ENCODE results near the gene RELN. TPM values are rescaled to one million over a fixed set of nuclear protein-coding genes. Genes with fewer than 3 reads are reported as not detected.
"Not testable (repeated sequence)": the region's sequence is repeated elsewhere in the genome, so short reads cannot be mapped to it uniquely, and the experiment has no call there.

Gene RELN
- total RNA-seq, 1 donor from 2014 or later: 3.8 TPM

DNA sequence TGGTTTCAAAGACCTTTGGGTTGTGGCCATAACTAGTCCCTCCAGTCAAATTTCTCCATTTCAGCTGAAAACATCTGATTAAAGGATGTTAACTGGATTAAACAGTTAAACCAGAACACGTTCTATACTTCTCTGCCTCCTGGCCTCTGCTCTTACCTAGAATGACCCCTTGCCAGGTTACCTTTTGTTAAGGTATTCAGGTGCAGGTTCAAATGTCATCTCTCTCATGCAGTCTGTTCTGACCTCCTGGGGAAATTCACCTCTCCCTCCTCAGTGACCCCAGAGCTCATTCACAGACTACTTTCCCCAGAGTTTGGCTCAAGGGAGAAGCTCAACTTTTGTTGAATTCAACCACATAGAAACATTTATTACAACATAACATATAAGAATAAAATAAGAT, 67.8 kb downstream of the RELN start:
- no peak for DNase-seq (ENCODE audit: low read depth)
- TF ChIP-seq, protein P1, sequence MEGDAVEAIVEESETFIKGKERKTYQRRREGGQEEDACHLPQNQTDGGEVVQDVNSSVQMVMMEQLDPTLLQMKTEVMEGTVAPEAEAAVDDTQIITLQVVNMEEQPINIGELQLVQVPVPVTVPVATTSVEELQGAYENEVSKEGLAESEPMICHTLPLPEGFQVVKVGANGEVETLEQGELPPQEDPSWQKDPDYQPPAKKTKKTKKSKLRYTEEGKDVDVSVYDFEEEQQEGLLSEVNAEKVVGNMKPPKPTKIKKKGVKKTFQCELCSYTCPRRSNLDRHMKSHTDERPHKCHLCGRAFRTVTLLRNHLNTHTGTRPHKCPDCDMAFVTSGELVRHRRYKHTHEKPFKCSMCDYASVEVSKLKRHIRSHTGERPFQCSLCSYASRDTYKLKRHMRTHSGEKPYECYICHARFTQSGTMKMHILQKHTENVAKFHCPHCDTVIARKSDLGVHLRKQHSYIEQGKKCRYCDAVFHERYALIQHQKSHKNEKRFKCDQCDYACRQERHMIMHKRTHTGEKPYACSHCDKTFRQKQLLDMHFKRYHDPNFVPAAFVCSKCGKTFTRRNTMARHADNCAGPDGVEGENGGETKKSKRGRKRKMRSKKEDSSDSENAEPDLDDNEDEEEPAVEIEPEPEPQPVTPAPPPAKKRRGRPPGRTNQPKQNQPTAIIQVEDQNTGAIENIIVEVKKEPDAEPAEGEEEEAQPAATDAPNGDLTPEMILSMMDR (conservative IDR thresholded peaks at IDR 0.05; ENCODE audit: low read depth, low read length): no peak
- no peak overlapping the region for H3K4me3 ChIP-seq (ENCODE audit: low read depth, low read length)

DNA sequence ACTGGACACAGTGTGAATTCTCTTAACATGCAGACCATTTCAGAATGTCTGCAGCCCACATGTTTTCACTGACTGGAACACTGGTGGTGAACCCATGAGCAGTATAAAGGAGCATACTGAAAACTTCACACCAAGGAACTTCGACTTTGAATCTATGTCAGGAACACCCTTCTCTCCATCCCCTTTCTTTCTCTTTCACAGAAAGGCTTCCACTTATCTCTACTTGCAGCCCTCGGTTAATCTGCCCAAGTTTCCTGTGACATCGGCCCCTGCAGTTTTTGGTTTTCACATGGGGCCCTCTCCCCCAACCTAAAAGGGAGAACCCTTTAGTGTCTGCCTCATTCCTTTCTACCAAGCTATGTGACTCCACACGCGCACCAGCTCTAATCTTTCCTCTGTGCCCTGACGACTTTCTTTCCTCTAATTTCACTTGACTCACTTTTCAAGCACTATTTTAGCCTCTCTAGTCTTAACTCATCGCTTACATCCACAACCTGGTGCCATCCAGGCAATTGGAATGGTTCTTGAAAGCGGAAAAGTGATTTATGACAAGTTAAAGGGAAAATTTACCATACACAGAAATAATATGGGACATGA, 70.1 kb downstream of the RELN start:
- no peak overlapping the region for H3K4me3 ChIP-seq (ENCODE audit: low read depth, low read length)
- no peak for DNase-seq (ENCODE audit: low read depth)
- TF ChIP-seq, protein P1 (conservative IDR thresholded peaks at IDR 0.05; ENCODE audit: low read depth, low read length): no peak

DNA sequence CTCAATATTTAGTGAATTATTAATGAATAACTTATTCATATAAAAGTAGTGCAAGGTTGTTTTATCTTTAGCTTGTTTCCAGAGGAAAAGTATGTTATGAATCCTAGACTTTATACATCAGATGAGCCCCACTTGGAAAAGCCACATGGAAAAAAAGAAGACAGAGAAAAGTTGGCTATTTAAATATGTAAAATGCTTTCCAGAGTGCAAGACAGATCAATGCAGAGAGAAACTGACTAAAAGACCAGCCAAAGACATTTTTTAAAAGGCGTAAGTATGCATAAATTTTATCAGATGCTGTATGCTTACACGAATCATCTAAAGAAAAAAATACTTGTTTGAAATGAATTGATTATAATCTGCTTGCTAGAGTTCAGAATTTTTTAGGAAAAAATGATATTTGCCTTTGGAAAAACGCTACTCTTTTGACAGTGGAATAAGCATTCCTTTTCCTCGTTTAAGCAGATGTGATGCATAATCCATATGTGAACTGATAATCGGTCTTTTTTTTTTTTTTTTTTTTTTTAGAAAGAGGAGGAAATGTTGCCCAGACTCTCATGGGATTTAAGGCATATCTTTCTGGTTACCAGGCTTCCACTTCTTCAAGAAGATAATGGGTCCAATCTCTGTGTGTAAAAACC, 70.7 kb downstream of the RELN start:
- DNase-seq (ENCODE audit: low read depth): no peak
- H3K4me3 ChIP-seq (ENCODE audit: low read depth, low read length): no peak overlapping the region
- TF ChIP-seq, protein P1 (conservative IDR thresholded peaks at IDR 0.05; ENCODE audit: low read depth, low read length): no peak

DNA sequence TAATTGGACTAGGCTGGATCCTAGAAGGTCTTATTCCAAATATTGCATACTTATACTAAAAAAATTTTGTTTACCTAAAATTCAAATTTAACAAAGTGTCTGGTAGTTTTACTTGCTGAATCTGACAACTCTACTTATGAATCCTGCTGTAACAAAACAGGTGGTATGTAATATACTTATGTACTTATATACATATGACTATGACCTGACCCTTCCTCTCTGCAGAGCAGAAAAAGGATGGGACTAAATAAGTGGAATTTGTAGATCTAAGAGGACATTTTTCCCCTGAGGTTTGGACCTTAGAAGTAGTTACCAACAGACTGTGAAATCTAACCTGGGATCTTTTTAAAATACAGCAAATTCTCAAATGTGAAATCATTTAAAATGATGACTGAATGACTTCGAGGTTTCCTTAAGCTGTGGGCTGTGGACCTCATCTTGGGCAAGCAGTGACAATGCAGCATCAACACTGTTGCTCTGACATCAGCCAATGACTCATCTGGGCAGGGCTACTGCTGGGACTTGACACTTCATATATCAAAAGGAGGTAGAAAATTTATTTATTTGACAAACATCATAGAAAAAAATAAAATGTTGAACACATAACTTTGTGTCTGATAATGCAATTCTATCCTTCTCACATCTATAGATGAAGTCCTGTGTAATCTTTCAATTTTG, 73.6 kb downstream of the RELN start:
- DNase-seq (ENCODE audit: low read depth): peak; percentile 15
- no peak overlapping the region for H3K4me3 ChIP-seq (ENCODE audit: low read depth, low read length)
- TF ChIP-seq, protein P1 (conservative IDR thresholded peaks at IDR 0.05; ENCODE audit: low read depth, low read length): no peak

DNA sequence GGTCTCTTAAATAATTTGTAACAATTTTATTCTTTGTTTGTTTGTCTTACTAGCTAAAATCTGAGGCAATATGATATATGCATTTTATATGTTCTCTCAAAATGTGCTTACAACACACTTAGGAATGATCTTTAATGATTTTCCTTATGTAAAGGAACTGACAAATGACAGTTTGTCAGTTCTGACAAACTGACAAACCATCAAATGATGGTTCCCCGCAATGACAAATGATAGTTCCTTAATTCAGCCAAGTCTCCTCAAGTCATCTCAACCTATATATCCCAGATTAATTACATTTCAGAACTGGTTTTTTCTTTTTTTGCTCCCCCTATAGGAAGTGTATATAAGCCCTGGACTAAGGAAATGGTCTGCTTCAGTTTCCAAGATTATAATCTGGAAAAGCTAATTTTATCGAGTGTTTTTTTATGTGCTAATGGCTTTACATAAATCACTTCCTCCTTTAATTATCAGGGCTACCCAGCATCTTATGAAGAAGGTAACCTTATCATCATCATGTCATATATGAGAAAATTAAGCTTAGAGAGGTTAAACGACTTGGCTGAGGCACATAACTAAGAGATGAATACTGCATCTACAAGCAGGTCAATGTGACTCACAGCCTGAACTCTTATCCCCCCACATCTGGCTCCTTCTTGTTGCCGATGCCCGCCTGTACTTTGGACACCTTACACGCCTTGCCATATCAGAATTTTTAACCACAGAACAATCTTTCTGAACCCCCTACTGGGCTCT, 75.1 kb downstream of the RELN start:
- H3K4me3 ChIP-seq (ENCODE audit: low read depth, low read length): no peak overlapping the region
- TF ChIP-seq, protein P1 (conservative IDR thresholded peaks at IDR 0.05; ENCODE audit: low read depth, low read length): no peak
- DNase-seq (ENCODE audit: low read depth): no peak

DNA sequence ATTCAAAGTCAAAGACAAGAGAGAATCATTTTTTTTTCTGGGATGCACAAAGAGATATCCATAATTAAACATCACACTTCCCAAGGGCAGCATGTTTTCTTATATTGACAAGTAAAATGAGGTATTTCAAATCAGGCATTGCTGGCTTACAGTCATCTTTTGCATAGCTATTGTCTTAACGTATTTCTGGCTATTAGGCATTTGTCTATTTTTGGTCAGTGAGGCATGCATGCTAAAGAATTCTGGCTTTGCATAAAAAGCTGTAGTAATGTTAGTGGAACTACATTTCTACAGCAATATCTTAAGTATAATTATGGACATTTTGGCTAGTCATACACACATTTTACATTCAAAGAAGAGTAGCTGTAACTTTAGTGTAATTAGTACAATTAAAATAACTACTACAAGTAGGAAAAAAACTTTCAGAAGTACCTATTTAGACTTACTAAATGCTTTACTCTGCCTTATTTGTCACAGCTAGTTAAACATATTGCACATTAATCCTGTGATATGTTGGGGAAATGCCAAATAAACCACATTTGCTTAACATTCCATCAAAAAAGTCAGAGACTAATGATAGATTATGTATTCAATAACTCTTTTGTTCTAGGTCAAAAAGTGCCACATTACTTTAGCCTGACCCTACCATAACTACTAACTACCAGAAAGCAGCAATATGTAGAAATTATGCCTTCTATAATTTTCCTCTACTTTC, 76.4 kb downstream of the RELN start:
- no peak overlapping the region for H3K4me3 ChIP-seq (ENCODE audit: low read depth, low read length)

DNA sequence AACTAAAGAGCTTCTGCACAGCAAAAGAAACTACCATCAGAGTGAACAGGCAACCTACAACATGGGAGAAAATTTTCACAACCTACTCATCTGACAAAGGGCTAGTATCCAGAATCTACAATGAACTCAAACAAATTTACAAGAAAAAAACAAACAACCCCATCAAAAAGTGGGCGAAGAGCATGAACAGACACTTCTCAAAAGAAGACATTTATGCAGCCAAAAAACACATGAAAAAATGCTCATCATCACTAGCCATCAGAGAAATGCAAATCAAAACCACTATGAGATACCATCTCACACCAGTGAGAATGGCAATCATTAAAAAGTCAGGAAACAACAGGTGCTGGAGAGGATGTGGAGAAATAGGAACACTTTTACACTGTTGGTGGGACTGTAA, 78.4 kb downstream of the RELN start:
- not testable (repeated sequence) for H3K4me3 ChIP-seq (ENCODE audit: low read depth, low read length); DNase-seq (ENCODE audit: low read depth)

More for the DNA sequence above, 76.4 kb downstream of the RELN start:
- TF ChIP-seq, protein P1 (conservative IDR thresholded peaks at IDR 0.05; ENCODE audit: low read depth, low read length): no peak
- DNase-seq (ENCODE audit: low read depth): no peak
